TTC549 (cell line): Measurements from ENCODE around the gene NXPH1.

Experiments
- FAIRE-seq: peaks from 2 replicates; lab custom pipeline; 2012; peaks lifted over from hg19 to GRCh38; lab: Jason Lieb, UNC

Gene NXPH1

GRCh38 chr7:8507566-8507965, 74.2 kb downstream of the NXPH1 start:
- no peak for FAIRE-seq

- no peak for FAIRE-seq
Measured at GRCh38 chr7:8509621-8510020, 76.2 kb downstream of the NXPH1 start.

- FAIRE-seq = no peak
Measured at GRCh38 chr7:8511855-8512254, 78.4 kb downstream of the NXPH1 start.

DNA sequence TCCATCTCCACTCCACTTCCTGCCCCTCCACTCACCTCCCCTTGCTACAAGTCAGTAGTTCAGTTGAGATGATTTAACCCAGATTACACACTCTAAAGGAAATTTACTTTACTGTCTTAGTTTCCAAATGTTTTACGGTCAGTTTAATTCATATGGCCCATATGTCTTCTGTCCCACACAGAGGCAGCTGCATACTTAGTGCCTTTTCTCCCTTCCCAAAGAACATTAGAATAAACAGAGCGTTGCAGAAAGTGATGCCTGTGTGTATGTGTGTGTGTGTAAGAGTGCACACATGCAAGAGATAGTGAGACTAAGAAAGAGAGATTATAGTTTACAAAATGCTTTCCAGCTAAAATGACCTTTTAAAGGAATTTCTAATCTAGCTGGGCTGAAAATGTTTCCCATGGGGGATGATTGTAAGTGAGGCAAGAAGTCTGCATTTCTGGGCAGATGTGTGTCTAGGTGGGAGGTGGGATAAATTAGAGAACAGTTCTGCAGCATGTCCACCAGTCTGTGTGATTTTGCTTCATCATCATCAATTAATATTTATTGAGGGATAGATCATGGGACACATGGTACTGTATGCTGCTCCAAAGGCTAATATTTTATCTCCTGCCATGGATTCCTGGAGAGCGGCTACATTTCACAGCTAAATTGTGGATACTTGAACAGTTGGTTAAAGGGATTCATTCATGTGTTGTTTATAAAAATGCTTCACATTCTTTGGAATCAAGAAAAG, 81.5 kb downstream of the NXPH1 start:
- FAIRE-seq = no peak

- FAIRE-seq = no peak
Measured at GRCh38 chr7:8515640-8516185, 82.3 kb downstream of the NXPH1 start.

DNA sequence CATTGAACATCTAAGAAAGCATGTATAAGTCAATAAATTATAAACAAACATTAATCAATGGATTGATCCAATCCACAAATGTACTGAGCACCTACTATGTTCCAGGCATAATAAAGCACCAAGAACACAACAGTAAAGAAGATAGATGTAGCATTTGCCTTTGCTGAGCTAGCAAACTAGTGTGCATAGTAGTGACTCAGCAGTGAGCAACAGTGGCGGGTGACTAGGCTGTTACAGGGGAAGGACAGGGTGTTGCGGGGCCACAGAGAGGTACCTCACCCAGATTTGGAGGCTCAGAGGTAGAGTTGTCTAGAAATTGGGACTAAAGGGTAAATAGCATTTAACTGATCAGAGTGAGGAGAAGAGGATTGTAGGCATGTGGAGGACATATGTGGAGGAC, 83.6 kb downstream of the NXPH1 start:
- FAIRE-seq = no peak

GRCh38 chr7:8528311-8528710, 94.9 kb downstream of the NXPH1 start:
- FAIRE-seq = no peak

DNA sequence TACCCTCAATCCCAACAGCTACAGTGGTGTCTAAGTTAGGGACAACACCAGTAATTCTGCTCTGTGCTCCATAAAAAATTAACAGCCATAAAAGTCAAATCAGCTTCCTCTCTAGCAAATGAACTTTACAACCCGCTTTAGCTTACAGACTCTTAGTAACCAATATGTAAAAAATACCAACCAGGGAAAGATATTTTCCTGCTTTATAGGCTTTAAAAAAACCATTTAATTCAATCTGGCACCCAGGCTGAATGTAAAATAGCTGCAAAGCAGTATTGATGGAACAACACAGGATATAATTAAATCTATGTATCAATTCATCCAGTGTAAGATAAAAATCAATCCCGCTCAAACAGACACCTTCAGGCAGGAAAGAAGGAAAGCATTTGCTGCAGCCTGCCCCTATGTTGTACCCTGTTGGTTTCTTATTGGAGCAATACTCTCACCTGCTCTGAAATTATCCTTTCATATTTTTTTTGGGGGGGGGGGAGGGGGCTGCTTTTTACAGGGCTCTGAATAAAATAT, 98.6 kb downstream of the NXPH1 start:
- FAIRE-seq = no peak

- FAIRE-seq = no peak
Measured at GRCh38 chr7:8536431-8536830, 103.0 kb downstream of the NXPH1 start.

DNA sequence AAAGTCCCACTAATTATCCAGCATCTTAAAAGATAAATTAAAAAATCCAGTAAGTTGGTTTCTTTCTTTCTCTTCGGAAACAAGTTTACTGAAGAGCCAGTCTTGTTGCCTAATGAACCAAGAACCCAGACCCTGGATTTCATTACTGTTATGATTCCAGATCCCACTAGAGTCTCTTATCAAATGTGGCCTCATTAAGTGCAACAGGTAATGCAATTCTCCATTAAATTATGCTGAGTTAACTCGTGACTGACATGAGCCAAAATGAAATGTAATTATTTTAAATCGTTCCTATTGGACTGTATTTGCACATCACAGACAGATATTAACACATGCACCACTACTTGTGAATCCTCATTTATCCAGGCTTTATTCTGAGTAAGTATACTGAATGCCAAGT, 115.6 kb downstream of the NXPH1 start:
- FAIRE-seq = no peak

GRCh38 chr7:8560501-8560900, 127.1 kb downstream of the NXPH1 start:
- FAIRE-seq = no peak

GRCh38 chr7:8561449-8561848, 128.0 kb downstream of the NXPH1 start:
- no peak for FAIRE-seq

DNA sequence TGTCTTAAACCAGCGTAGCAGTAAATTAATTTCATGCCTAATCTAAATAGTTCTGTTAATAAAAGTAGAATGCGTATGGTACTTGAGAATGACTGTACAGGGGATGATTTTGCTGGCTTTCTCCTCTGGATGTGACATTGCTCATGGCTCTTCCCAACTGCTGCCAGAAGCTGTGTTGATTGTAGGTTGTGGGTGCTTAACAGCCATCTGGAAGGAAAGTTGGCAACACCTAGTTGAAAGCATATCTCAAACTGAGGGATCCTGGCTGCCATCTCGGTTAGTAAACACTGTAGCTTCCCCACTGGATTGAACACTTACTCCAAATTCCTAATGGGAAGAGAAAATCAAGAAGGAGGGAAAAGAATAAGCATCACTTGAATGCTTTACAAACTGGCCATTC, 130.9 kb downstream of the NXPH1 start:
- FAIRE-seq = no peak

GRCh38 chr7:8566016-8566415, 132.6 kb downstream of the NXPH1 start:
- FAIRE-seq = no peak

- FAIRE-seq = no peak
Measured at GRCh38 chr7:8567626-8568025, 134.2 kb downstream of the NXPH1 start.

GRCh38 chr7:8579661-8580194, 146.3 kb downstream of the NXPH1 start:
- no peak for FAIRE-seq

DNA sequence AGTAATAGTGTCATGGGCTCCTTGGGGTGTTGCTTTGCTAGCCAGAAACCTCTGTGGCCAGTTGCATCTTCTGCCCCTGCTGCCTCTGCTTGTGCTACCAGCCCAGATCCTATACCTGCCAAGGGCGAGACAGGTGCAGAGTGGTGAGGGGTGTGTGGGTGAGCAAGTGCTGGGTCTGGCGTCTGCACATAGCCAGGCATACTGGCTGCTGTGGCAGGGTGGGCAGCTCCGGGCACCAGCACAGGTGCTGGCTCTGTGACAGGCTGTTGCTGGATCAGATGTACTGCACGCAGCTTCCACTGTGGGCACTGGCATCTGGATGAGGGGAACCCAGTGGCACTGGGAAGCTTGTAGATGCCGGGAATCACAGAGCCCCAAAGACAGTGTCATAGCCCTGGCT, 148.4 kb downstream of the NXPH1 start:
- FAIRE-seq = no peak

GRCh38 chr7:8582728-8583127, 149.3 kb downstream of the NXPH1 start:
- no peak for FAIRE-seq

- no peak for FAIRE-seq
Measured at GRCh38 chr7:8585591-8585990, 152.2 kb downstream of the NXPH1 start.

GRCh38 chr7:8590225-8590624, 156.8 kb downstream of the NXPH1 start:
- FAIRE-seq = no peak

- no peak for FAIRE-seq
Measured at GRCh38 chr7:8590791-8591190, 157.4 kb downstream of the NXPH1 start.

- FAIRE-seq = no peak
Measured at GRCh38 chr7:8591289-8591688, 157.9 kb downstream of the NXPH1 start.

DNA sequence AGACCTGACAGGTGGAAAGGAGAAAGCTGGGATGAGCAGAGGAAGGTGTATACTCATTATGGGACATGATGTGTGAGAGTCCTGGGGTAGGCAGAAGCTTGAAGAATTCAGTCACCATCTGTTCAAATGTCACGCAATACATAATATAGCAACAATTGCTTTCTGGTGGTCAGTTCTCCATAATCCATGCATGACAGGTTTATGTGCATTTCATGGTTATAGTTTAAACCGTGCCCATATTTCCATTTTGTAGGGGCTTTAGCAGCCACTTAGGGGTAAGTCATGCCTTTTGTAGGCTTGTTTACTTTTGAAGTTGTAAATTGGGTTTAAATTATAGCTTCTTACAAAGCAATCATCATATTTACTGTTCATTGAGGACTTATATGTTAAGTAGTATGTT, 158.8 kb downstream of the NXPH1 start:
- no peak for FAIRE-seq

- FAIRE-seq = no peak
Measured at GRCh38 chr7:8594115-8594514, 160.7 kb downstream of the NXPH1 start.
